Suprapubic skin (tissue), 4 donors: Measurements from ENCODE around the gene CFAP74. TPM values are rescaled to one million over a fixed set of nuclear protein-coding genes. Genes with fewer than 3 reads are reported as not detected.

Source experiments
- DNase-seq, 2 donors: peaks; one replicate each; pipeline ENCODE4 v3.0.0-alpha.2; 2019; ENCODE audit warnings: low spot score in 2 of 2
- H3K27ac ChIP-seq: fragments of 200-600 bp; sonication (generic); one replicate; pipeline ENCODE4 v1.5.1; 2019
- H3K27me3 ChIP-seq: fragments of 200-600 bp; sonication (generic); one replicate; pipeline ENCODE4 v1.5.1; 2019
- H3K36me3 ChIP-seq: fragments of 200-600 bp; sonication (generic); one replicate; pipeline ENCODE4 v1.5.1; 2019
- H3K4me1 ChIP-seq: fragments of 200-600 bp; sonication (generic); one replicate; pipeline ENCODE4 v1.5.1; 2019
- H3K4me3 ChIP-seq: fragments of 200-600 bp; sonication (generic); one replicate; pipeline ENCODE4 v1.5.1; 2019; ENCODE audit warnings: mild to moderate bottlenecking
- H3K9me3 ChIP-seq: fragments of 200-600 bp; sonication (generic); one replicate; pipeline ENCODE4 v1.5.1; 2019
- CTCF ChIP-seq, 2 donors: fragments of 200-600 bp in 1 of 2; fragments of 450-650 bp in 1 of 2; sonication (generic) in 1 of 2; IDR thresholded peaks; one replicate each; pipeline ENCODE4 v1.5.1; 2016 to 2019; ENCODE audit warnings: antibody characterized with exemption in 2 of 2, mild to moderate bottlenecking in 1 of 2, moderate library complexity in 1 of 2
- EP300 ChIP-seq: sonication (generic); formaldehyde crosslinking; IDR thresholded peaks from one replicate; pipeline ENCODE4 v1.6.1; 2017; ENCODE audit warnings: antibody characterized with exemption
- POLR2A ChIP-seq, 2 donors: fragments of 450-650 bp; IDR thresholded peaks; one replicate each; pipeline ENCODE4 v1.6.1; 2017; ENCODE audit warnings: antibody characterized with exemption in 2 of 2, mild to moderate bottlenecking in 2 of 2, moderate library complexity in 2 of 2
- POLR2AphosphoS5 ChIP-seq, 3 donors: sonication (generic); formaldehyde crosslinking; IDR thresholded peaks; one replicate each; pipeline ENCODE4 v1.6.1; 2017; ENCODE audit warnings: antibody characterized with exemption in 3 of 3
- WGBS: methylation state at CpG from one replicate; pipeline ENCODE4 v1.1.5; 2018; 5-methylcytosine and 5-hydroxymethylcytosine counted together
- total RNA-seq, 4 donors: library from RNA; depleted of rRNA; stranded (reverse); fragments of >200 nt; gene quantifications; one replicate each; pipeline ENCODE4 v1.1.0, GENCODE V29; 2016

Gene CFAP74
- total RNA-seq, 4 donors from 2014 or later = not detected

GRCh38 chr1:1907098-1907736, 96.4 kb downstream of the CFAP74 start:
- H3K36me3 ChIP-seq = no peaks in the 10 kb centered on the region

GRCh38 chr1:1906185-1907097, 97.1 kb downstream of the CFAP74 start:
- Histone ChIP-seq H3K4me1 (peaks cover 38% of the 10 kb centered on the region), H3K4me3 (no peak overlapping the region), H3K27ac (no peak overlapping the region), H3K9me3 (no peaks in the 10 kb centered on the region), H3K36me3 (no peaks in the 10 kb centered on the region), H3K27me3 (no peaks in the 10 kb centered on the region)
- peak; percentile 76 to 91 for TF ChIP-seq CTCF (IDR thresholded peaks at IDR 0.05)
- TF ChIP-seq EP300 = no peak
- peak; percentile 91 for DNase-seq
- WGBS = 15% methylated on average over 13 of the region's 15 CpGs

More at GRCh38 chr1:1907098-1907736, 96.4 kb downstream of the CFAP74 start:
- H3K27ac ChIP-seq = no peak overlapping the region
- H3K4me3 ChIP-seq = no peak overlapping the region
- H3K9me3 ChIP-seq = no peaks in the 10 kb centered on the region
- 39% methylated on average over 2 of the region's 8 CpGs for WGBS
- H3K27me3 ChIP-seq = no peaks in the 10 kb centered on the region
- DNase-seq = peak in 1 of 2 donors; percentile 72
- no peak for TF ChIP-seq POLR2AphosphoS5 (IDR thresholded peaks at IDR 0.05)
- TF ChIP-seq EP300 = no peak
- TF ChIP-seq POLR2A (IDR thresholded peaks at IDR 0.05) = no peak
- TF ChIP-seq CTCF (IDR thresholded peaks at IDR 0.05) = no peak
- peaks cover 38% of the 10 kb centered on the region for H3K4me1 ChIP-seq

GRCh38 chr1:1903224-1903623, 100.4 kb downstream of the CFAP74 start:
- Histone ChIP-seq H3K9me3 (no peaks in the 10 kb centered on the region), H3K36me3 (no peaks in the 10 kb centered on the region), H3K27me3 (no peaks in the 10 kb centered on the region), H3K27ac (no peak overlapping the region), H3K4me1 (peaks cover 24% of the 10 kb centered on the region), H3K4me3 (no peak overlapping the region)
- TF ChIP-seq CTCF (IDR thresholded peaks at IDR 0.05) (no peak), POLR2A (IDR thresholded peaks at IDR 0.05) (no peak), EP300 (no peak), POLR2AphosphoS5 (IDR thresholded peaks at IDR 0.05) (no peak)
- WGBS = 99% methylated on average over 12 of the region's 12 CpGs
- DNase-seq = no peak

DNA sequence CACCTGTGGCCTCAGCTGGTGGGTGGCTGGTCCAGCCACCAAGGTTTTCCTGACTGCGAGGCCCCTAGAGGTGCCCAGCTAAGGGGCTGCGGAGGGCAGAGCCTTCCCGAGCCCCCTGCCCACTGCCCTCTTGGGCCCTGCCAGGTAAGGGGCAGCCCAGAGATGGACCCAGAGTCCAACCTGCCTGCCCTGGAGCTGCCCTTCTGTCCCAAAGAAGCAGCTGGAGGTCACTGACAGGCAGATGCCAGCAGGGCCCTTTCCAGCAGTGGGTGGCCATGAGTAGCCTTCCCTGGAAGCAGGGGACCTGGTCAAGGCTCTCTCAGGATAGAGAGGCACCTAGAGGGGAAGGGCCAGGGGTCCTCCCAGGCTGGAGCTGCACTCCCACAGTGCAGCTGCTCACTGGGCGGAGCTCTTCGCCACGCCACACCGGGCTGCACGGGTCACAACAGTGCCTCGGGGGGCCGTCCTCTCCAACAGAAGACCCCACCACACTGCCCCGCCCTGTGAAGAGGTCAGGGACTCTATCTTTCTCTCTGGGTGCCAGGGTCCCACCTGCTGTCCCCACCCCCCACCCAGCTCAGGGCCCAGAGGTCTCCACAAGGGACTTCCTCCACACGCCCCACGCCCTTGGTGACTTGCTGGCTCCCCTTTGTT, 101.8 kb downstream of the CFAP74 start:
- Histone ChIP-seq H3K27me3 (no peaks in the 10 kb centered on the region), H3K27ac (no peak overlapping the region), H3K4me1 (peaks cover 16% of the 10 kb centered on the region), H3K4me3 (no peak overlapping the region), H3K36me3 (no peaks in the 10 kb centered on the region), H3K9me3 (no peaks in the 10 kb centered on the region)
- no peak for DNase-seq
- TF ChIP-seq POLR2A (IDR thresholded peaks at IDR 0.05) = no peak
- TF ChIP-seq EP300 = no peak
- no peak for TF ChIP-seq CTCF (IDR thresholded peaks at IDR 0.05)
- TF ChIP-seq POLR2AphosphoS5 (IDR thresholded peaks at IDR 0.05) = no peak
- WGBS = 94% methylated on average over 3 of the region's 13 CpGs
